Stimulated activated CD4-positive, alpha-beta T cell treated with anti-CD3 and anti-CD28 coated beads, Interleukin-4, amount 100 ng/mL, for 4 hours (primary cell): ENCODE data around the gene C5orf15.

Experiments
- DNase-seq, 2 experiments: peaks; one replicate each; pipeline ENCODE4 v3.0.0-alpha.2; 2020

The C5orf15 gene

GRCh38 chr5:133919148-133920136 lies 49.0 kb downstream of the C5orf15 start:
- DNase-seq = no peak

GRCh38 chr5:133918731-133919130 lies 49.7 kb downstream of the C5orf15 start:
- DNase-seq = no peak

GRCh38 chr5:133918316-133918715 lies 50.1 kb downstream of the C5orf15 start:
- no peak for DNase-seq

GRCh38 chr5:133917785-133918184 lies 50.6 kb downstream of the C5orf15 start:
- no peak for DNase-seq

GRCh38 chr5:133916914-133917313 lies 51.5 kb downstream of the C5orf15 start:
- DNase-seq = no peak

GRCh38 chr5:133916479-133916878 lies 51.9 kb downstream of the C5orf15 start:
- no peak for DNase-seq

- DNase-seq = no peak
Measured at GRCh38 chr5:133914434-133914833, 54.0 kb downstream of the C5orf15 start.

- no peak for DNase-seq
Measured at GRCh38 chr5:133913413-133914155, 54.8 kb downstream of the C5orf15 start.

GRCh38 chr5:133912951-133913350 lies 55.5 kb downstream of the C5orf15 start:
- DNase-seq = no peak

GRCh38 chr5:133910571-133910970 lies 57.9 kb downstream of the C5orf15 start:
- no peak for DNase-seq

GRCh38 chr5:133909603-133910002 lies 58.8 kb downstream of the C5orf15 start:
- no peak for DNase-seq

- DNase-seq = no peak
Measured at GRCh38 chr5:133907075-133907474, 61.4 kb downstream of the C5orf15 start.

GRCh38 chr5:133906303-133906702 lies 62.1 kb downstream of the C5orf15 start:
- no peak for DNase-seq
